ENCODE results near the gene PNKD.

The PNKD gene

GRCh38 chr2:218257390-218257981 is 12.8 kb upstream of the PNKD start:
- DNase-seq (ENCODE audit: low spot score), result peak; percentile 56

GRCh38 chr2:218259099-218259961 is 11.0 kb upstream of the PNKD start:
- DNase-seq (ENCODE audit: low spot score), result no peak

- no peak for DNase-seq (ENCODE audit: low spot score)
These were observed 10.2 kb upstream of the PNKD start for GRCh38 chr2:218260166-218260565.

- DNase-seq (ENCODE audit: low spot score), result no peak
These were observed 9.4 kb upstream of the PNKD start, which contains the start of gene GPBAR1 for GRCh38 chr2:218260742-218261422. TSS of gene GPBAR1 (plus strand) at chr2:218261015. CDS start at chr2:218262725, 1,710 bp downstream.

GRCh38 chr2:218261423-218262236 is 8.7 kb upstream of the PNKD start:
- DNase-seq (ENCODE audit: low spot score), result no peak

GRCh38 chr2:218262237-218262600 is 8.1 kb upstream of the PNKD start:
- no peak for DNase-seq (ENCODE audit: low spot score)

- DNase-seq (ENCODE audit: low spot score), result no peak
These were observed 7.4 kb upstream of the PNKD start for GRCh38 chr2:218262631-218263586.

GRCh38 chr2:218263817-218264641 is 6.3 kb upstream of the PNKD start:
- no peak for DNase-seq (ENCODE audit: low spot score)

GRCh38 chr2:218264773-218265561 is 5.4 kb upstream of the PNKD start:
- DNase-seq (ENCODE audit: low spot score), result no peak

- no peak for DNase-seq (ENCODE audit: low spot score)
These were observed 4.7 kb upstream of the PNKD start for GRCh38 chr2:218265626-218266025.

GRCh38 chr2:218266316-218266979 is 3.9 kb upstream of the PNKD start:
- no peak for DNase-seq (ENCODE audit: low spot score)

GRCh38 chr2:218267259-218267658 is 3.1 kb upstream of the PNKD start:
- no peak for DNase-seq (ENCODE audit: low spot score)

- DNase-seq (ENCODE audit: low spot score), result no peak
These were observed 585 bp downstream of the PNKD start for GRCh38 chr2:218270721-218271486.

- DNase-seq (ENCODE audit: low spot score), result no peak
These were observed 1.1 kb downstream of the PNKD start for GRCh38 chr2:218271487-218271797.

GRCh38 chr2:218271865-218272530 is 1.7 kb downstream of the PNKD start:
- no peak for DNase-seq (ENCODE audit: low spot score)

GRCh38 chr2:218272531-218273212 is 2.4 kb downstream of the PNKD start:
- DNase-seq (ENCODE audit: low spot score), result peak; percentile 82

Measured in CD4-positive, alpha-beta T cell treated with Interleukin-6 at 100 ng/mL for 8 hours (primary cell).